Measurements from ENCODE around the gene ZMYND15.

DNA sequence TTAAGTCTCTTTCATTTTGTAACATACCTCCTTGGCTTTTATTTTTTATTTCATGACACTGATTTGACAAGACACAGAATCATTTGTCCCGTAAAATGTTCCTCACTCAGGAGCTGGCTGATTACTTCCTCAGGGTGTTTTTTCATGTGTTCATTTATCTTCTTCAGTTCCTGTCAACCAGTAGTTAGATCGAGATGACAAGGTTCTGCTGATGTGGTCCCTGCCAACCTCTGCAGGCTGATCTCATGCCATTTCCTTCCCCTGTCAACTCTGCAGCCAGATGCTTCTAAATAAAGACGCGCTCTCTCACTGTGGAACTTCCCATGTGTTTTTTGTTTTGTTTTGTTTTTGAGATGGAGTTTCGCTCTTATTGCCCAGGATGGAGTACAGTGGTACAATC, 8.2 kb downstream of the ZMYND15 start:
- TF ChIP-seq POLR2AphosphoS5 (IDR thresholded peaks at IDR 0.05) (no peak), EP300 (IDR thresholded peaks at IDR 0.05) (no peak)
